Activated T-helper 17 cell treated with anti-CD3 and anti-CD28 coated beads, Interleukin-2, amount 50 U/mL, for 72 hours (primary cell): ENCODE data around the gene LRRC8E. TPM values are rescaled to one million over a fixed set of nuclear protein-coding genes. Genes with fewer than 3 reads are reported as not detected.

ENCODE experiments used
- ATAC-seq: fragments of 150-1000 bp; cut with Tn5 transposase; replicated peaks from 2 replicates; pipeline ENCODE4 v1.10.0; 2021; ENCODE audit warnings: mild to moderate bottlenecking, moderate library complexity
- H3K27ac Mint-ChIP-seq: one replicate; pipeline ENCODE4 v1.8.0; 2022; ENCODE audit warnings: mixed read lengths
- H3K27me3 Mint-ChIP-seq: one replicate; pipeline ENCODE4 v1.8.0; 2022; ENCODE audit warnings: mixed read lengths
- H3K36me3 Mint-ChIP-seq: one replicate; pipeline ENCODE4 v1.8.0; 2022; ENCODE audit warnings: low read depth, mild to moderate bottlenecking, mixed read lengths
- H3K4me1 Mint-ChIP-seq: one replicate; pipeline ENCODE4 v1.8.0; 2022; ENCODE audit warnings: mixed read lengths
- H3K4me3 Mint-ChIP-seq: one replicate; pipeline ENCODE4 v1.8.0; 2022; ENCODE audit warnings: mild to moderate bottlenecking, mixed read lengths
- H3K9me3 Mint-ChIP-seq: one replicate; pipeline ENCODE4 v1.8.0; 2022; ENCODE audit warnings: mixed read lengths
- total RNA-seq, 2 donors: library from RNA; stranded (reverse); gene quantifications; one replicate each; pipeline ENCODE4 v1.2.3, GENCODE V29; 2022

Gene LRRC8E
- total RNA-seq, 2 donors from 2014 or later: not detected

DNA sequence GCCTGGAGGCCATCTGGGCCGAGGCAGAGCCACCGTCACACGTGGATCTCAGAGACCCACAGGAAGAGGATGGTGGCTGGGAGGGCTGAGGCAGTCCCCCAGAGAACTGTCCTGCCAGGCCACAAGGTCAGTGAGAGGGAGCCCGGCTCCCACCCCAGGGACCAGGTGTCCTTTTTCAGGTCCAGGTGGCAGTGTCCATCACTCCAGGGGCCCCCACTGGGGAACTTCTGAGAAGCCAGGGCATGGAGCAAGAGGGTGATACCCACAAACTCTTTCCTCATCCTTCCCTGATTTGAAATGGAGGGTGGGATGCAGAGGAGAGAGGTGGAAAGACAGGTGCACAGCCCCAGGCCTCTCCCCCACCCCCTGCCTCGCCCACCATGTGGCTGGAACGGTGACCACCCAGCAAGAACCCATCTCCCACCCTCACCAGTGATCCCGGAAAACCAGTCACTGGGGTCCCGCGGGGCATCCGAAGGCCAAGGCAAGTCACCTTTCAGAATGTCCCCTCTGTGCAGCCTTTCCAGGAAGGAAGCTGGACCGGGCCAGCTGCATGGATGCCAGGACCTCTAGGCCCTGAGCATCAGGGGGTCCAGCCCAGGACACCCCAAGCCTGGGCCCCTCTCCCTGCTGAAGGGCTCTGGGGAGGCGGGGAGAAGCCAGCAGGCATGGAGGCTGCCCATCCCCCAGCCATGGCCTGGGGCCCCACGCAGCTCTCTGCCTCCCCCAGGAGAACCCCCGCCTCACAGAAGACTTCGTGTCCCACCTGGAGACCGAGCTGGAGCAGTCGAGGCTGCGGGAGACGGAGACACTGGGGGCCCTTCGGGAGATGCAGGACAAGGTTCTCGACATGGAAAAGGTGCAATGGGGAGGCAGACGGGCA is 28.2 kb upstream of the LRRC8E start:
- peaks cover 2% of the 10 kb centered on the region for H3K4me1 Mint-ChIP-seq
- no peaks in the 10 kb centered on the region for H3K9me3 Mint-ChIP-seq
- no peak overlapping the region for H3K27ac Mint-ChIP-seq
- no peak overlapping the region for H3K4me3 Mint-ChIP-seq
- ATAC-seq: no peak
- H3K27me3 Mint-ChIP-seq: no peaks in the 10 kb centered on the region
- H3K36me3 Mint-ChIP-seq: no peaks in the 10 kb centered on the region

GRCh38 chr19:7860714-7861618 is 27.3 kb upstream of the LRRC8E start:
- H3K36me3 Mint-ChIP-seq: no peaks in the 10 kb centered on the region
- H3K27me3 Mint-ChIP-seq: no peaks in the 10 kb centered on the region
- H3K4me1 Mint-ChIP-seq: peaks cover 7% of the 10 kb centered on the region
- H3K27ac Mint-ChIP-seq: no peak overlapping the region
- H3K4me3 Mint-ChIP-seq: peak overlapping the region; percentile 27
- ATAC-seq: no peak
- H3K9me3 Mint-ChIP-seq: no peaks in the 10 kb centered on the region

- Mint-ChIP-seq H3K9me3 (no peaks in the 10 kb centered on the region), H3K27me3 (no peaks in the 10 kb centered on the region), H3K36me3 (no peaks in the 10 kb centered on the region), H3K4me3 (peak overlapping the region; percentile 33), H3K27ac (no peak overlapping the region), H3K4me1 (peaks cover 7% of the 10 kb centered on the region)
- peak; percentile 24 for ATAC-seq
These were observed 26.5 kb upstream of the LRRC8E start for GRCh38 chr19:7861619-7862412.

GRCh38 chr19:7862413-7862951 is 25.8 kb upstream of the LRRC8E start:
- H3K27me3 Mint-ChIP-seq: no peaks in the 10 kb centered on the region
- H3K9me3 Mint-ChIP-seq: no peaks in the 10 kb centered on the region
- H3K36me3 Mint-ChIP-seq: no peaks in the 10 kb centered on the region
- H3K27ac Mint-ChIP-seq: no peak overlapping the region
- H3K4me1 Mint-ChIP-seq: peaks cover 7% of the 10 kb centered on the region
- peak overlapping the region; percentile 33 for H3K4me3 Mint-ChIP-seq
- ATAC-seq: peak; percentile 45

DNA sequence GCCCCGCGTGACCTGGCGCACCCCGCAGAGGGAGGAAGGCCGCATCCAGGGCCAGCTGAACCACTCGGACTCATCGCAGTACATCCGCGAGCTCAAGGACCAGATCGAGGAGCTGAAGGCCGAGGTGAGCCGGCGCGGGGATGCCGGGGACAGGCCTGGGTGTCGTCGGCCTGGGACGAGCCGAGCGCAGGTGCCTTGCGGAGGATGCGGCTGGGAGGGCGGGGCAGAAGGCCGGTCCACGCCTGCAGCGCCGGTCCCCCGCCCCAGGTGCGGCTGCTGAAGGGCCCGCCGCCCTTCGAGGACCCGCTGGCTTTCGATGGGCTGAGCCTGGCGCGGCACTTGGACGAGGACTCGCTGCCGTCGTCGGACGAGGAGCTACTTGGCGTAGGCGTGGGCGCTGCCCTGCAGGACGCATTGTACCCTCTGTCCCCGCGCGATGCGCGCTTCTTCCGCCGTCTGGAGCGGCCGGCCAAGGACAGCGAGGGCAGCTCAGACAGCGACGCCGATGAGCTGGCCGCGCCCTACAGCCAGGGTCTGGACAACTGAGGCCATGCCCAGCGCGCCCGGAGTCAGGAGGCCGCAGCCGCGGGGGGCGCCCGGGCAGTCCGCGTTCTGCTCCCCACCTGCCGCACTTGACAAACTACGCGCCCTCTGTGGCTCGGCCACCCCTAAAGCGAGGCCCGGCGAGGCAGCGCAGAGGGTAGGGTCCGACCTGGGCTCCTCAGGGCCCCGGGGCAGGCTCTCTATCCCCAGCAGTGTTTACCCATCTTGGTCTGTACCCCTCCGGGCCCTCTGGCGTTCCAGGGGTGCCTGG is 24.9 kb upstream of the LRRC8E start:
- Mint-ChIP-seq H3K4me3 (no peak overlapping the region), H3K27me3 (no peaks in the 10 kb centered on the region), H3K27ac (no peak overlapping the region), H3K36me3 (no peaks in the 10 kb centered on the region), H3K4me1 (peaks cover 7% of the 10 kb centered on the region), H3K9me3 (no peaks in the 10 kb centered on the region)
- ATAC-seq: peak; percentile 25

DNA sequence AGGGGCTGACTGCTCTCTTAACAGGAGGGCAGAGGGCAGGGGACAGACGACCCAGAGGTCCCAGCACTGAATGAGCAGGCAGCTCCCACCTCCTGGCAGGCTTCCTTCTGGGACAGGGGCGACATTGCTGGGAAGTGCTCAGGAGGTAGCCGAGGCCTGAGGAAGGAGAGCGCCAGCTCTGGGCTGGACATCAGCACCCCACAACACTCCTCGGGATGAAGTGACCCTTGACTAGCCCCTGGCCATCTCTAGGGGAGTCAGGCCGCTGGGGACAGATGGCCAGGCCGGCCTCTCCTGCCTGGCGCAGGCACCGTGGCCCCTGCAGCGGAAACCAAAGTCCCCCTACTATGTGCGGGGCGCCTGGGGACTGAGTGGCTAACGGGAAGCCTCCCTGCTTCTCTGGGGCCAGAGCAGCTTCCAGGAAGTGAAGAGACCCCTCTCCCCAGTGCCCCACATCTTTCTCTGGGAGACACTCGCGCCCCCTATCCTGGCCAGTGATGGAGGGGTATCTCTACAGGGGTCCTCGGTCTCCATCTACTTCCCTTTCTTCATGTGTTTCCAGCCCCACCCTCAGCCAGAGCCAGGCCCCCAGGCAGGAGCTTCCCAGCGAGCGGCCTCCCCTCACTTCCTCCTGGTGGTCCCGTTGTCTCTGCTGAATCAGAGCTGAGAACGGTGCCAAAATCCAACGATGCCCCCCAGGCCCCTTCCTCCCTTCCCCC is 24.2 kb upstream of the LRRC8E start:
- Mint-ChIP-seq H3K27ac (no peak overlapping the region), H3K4me3 (no peak overlapping the region), H3K4me1 (peaks cover 7% of the 10 kb centered on the region), H3K27me3 (no peaks in the 10 kb centered on the region), H3K9me3 (no peaks in the 10 kb centered on the region), H3K36me3 (no peaks in the 10 kb centered on the region)
- ATAC-seq: no peak

- Mint-ChIP-seq H3K27me3 (no peaks in the 10 kb centered on the region), H3K9me3 (no peaks in the 10 kb centered on the region), H3K27ac (no peak overlapping the region), H3K36me3 (no peaks in the 10 kb centered on the region), H3K4me1 (peaks cover 7% of the 10 kb centered on the region), H3K4me3 (no peak overlapping the region)
- ATAC-seq: no peak
These were observed 23.6 kb upstream of the LRRC8E start for GRCh38 chr19:7864690-7865074.

DNA sequence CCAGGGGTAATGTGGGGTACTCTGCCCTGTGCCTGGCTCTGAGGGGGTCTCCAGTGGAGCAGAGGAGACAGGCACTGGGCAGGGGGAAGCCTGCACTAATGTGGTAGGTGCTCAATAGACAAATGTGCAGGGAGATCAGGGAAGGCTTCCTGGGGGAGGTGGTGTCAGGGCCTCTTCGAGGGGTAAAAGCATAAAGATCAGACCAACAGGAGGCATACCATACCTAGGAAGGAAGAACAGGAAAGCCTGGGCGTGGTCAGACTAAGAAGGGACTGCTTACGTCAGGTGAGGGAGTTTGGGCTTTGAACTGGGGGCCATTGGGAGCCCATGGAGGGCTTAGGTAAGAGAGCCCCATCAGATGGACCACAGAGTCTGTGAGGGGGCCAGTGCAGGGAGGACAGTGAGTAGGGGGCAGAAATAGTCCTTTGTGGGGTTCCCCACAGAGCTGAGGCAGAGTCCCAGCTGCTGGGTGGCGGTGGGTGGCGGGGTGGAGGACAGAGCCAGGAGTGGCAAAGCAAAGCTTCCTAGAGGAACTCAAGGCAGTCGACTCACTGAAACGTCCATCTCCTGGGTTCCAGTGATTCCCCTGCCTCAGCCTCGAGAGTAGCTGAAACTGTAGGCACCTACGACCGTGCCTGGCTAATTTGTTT is 22.9 kb upstream of the LRRC8E start:
- Mint-ChIP-seq H3K27ac (no peak overlapping the region), H3K4me3 (peak overlapping the region; percentile 31), H3K9me3 (no peaks in the 10 kb centered on the region), H3K4me1 (peaks cover 7% of the 10 kb centered on the region), H3K27me3 (no peaks in the 10 kb centered on the region), H3K36me3 (no peaks in the 10 kb centered on the region)
- no peak for ATAC-seq

DNA sequence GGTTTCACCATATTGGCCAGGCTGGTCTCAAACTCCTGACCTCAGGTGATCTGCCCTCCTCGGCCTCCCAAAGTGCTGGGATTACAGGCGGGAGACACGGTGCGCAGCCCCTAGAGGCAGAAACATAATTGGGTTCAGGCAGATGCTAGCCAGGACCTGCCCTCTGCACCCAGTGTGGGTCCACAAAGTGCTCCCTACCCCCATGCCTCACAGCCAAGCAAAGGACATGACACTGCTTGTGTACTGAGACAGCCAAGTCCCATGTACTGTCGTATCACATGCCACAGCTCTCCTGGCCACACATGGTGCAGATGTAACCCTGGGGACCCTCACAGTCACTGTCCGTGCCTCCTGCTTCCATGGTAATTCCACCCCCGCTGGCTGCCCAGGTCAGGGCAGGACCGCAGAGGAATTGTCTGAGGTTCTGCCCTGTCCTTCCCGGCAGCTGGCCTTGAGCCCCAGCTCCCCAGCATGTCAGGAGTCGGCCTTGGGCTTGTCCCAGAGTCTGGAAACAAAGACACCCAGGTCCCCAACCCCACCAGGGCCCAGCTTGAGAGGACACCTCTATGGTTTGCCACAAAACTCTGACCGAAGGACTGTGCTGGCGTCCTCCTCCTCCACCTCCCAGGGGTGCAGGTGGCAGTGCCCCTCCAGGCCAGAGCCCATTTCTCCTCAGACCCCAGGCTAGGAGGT is 21.8 kb upstream of the LRRC8E start:
- Mint-ChIP-seq H3K36me3 (no peaks in the 10 kb centered on the region), H3K27me3 (peaks cover 7% of the 10 kb centered on the region), H3K4me3 (no peak overlapping the region), H3K9me3 (no peaks in the 10 kb centered on the region), H3K27ac (no peak overlapping the region), H3K4me1 (peaks cover 13% of the 10 kb centered on the region)
- ATAC-seq: no peak

DNA sequence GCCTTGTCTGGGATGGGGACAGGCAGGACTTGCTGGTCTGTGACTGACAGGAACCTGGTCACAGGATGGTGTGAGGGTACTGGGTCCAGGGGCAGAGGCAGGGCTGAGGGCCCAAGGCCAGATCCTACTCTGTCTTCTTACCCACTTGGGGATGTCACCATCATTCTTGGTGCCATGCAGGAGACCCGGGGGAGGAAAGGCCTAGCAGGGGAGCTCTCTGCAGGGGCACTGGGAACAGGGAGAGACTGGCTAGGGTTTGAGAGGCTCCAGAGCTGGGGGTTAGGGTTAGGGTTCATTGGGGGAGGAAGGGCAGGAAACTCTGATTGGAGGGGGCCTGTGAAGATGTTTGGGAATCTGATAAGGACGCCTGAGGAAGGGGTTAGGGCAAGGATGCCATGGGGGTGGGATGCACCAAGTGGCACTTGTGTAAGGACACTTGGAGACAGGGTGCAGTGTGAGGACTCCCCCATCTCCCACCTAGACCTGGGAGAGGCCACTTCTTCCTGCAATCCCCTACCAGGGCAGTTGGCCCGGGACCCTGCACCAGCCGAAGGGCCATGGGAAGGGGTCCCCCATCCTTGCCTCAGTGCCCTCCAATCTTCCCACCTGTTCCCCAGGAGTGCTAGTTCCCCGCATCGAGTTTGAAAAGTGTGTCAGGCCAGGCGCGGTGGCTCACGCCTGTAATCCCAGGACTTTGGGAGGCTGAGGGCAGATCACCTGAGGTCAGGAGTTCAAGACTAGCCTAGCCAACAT is 21.0 kb upstream of the LRRC8E start:
- Mint-ChIP-seq H3K4me3 (no peak overlapping the region), H3K27ac (no peak overlapping the region), H3K36me3 (no peaks in the 10 kb centered on the region), H3K27me3 (peaks cover 14% of the 10 kb centered on the region), H3K4me1 (peaks cover 17% of the 10 kb centered on the region), H3K9me3 (no peaks in the 10 kb centered on the region)
- ATAC-seq: no peak

- H3K4me1 Mint-ChIP-seq: peaks cover 17% of the 10 kb centered on the region
- H3K27me3 Mint-ChIP-seq: peaks cover 14% of the 10 kb centered on the region
- no peak overlapping the region for H3K27ac Mint-ChIP-seq
- H3K9me3 Mint-ChIP-seq: no peaks in the 10 kb centered on the region
- H3K36me3 Mint-ChIP-seq: no peaks in the 10 kb centered on the region
- peak overlapping the region; percentile 73 for H3K4me3 Mint-ChIP-seq
- no peak for ATAC-seq
These were observed 20.0 kb upstream of the LRRC8E start for GRCh38 chr19:7868326-7868670.
